NB4 (cell line): ENCODE data around the gene SART3.

Experiments used
- DNase-seq: peaks from one replicate; pipeline ENCODE4 v3.0.0; 2010; ENCODE audit warnings: low read depth
- H3K4me3 ChIP-seq: one replicate; pipeline ENCODE4 v1.5.1; 2011; ENCODE audit warnings: mild to moderate bottlenecking, low read depth, low read length, moderate library complexity
- MYC ChIP-seq: IDR thresholded peaks from 2 replicates; pipeline ENCODE4 v1.6.1; 2011; ENCODE audit warnings: low read depth, low read length
- POLR2A ChIP-seq: IDR thresholded peaks from 2 replicates; pipeline ENCODE4 v1.6.1; 2011; ENCODE audit warnings: mild to moderate bottlenecking; ENCODE audit not compliant: insufficient read length; ENCODE audit errors: extremely low read depth
- TF ChIP-seq, protein P1 (sequence below): IDR thresholded peaks from one replicate; pipeline ENCODE4 v1.5.1; 2012; ENCODE audit warnings: low read depth, low read length
- TF ChIP-seq, protein P2 (sequence below): IDR thresholded peaks from 2 replicates; pipeline ENCODE4 v1.6.1; 2011; ENCODE audit warnings: low read depth, low read length

Gene SART3, protein sequence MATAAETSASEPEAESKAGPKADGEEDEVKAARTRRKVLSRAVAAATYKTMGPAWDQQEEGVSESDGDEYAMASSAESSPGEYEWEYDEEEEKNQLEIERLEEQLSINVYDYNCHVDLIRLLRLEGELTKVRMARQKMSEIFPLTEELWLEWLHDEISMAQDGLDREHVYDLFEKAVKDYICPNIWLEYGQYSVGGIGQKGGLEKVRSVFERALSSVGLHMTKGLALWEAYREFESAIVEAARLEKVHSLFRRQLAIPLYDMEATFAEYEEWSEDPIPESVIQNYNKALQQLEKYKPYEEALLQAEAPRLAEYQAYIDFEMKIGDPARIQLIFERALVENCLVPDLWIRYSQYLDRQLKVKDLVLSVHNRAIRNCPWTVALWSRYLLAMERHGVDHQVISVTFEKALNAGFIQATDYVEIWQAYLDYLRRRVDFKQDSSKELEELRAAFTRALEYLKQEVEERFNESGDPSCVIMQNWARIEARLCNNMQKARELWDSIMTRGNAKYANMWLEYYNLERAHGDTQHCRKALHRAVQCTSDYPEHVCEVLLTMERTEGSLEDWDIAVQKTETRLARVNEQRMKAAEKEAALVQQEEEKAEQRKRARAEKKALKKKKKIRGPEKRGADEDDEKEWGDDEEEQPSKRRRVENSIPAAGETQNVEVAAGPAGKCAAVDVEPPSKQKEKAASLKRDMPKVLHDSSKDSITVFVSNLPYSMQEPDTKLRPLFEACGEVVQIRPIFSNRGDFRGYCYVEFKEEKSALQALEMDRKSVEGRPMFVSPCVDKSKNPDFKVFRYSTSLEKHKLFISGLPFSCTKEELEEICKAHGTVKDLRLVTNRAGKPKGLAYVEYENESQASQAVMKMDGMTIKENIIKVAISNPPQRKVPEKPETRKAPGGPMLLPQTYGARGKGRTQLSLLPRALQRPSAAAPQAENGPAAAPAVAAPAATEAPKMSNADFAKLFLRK

GRCh38 chr12:108560752-108561719 is at the start of gene SART3:
Gene SART3, minus strand, starts transcription at chr12:108561173. Its CDS starts 19 bp downstream, at chr12:108561154.
- H3K4me3 ChIP-seq, result peak within 1 kb of the TSS; percentile 98
- DNase-seq, result peak; percentile 95
- TF ChIP-seq POLR2A (peak; percentile 66), MYC (peak; percentile 65)
- TF ChIP-seq, protein P1, sequence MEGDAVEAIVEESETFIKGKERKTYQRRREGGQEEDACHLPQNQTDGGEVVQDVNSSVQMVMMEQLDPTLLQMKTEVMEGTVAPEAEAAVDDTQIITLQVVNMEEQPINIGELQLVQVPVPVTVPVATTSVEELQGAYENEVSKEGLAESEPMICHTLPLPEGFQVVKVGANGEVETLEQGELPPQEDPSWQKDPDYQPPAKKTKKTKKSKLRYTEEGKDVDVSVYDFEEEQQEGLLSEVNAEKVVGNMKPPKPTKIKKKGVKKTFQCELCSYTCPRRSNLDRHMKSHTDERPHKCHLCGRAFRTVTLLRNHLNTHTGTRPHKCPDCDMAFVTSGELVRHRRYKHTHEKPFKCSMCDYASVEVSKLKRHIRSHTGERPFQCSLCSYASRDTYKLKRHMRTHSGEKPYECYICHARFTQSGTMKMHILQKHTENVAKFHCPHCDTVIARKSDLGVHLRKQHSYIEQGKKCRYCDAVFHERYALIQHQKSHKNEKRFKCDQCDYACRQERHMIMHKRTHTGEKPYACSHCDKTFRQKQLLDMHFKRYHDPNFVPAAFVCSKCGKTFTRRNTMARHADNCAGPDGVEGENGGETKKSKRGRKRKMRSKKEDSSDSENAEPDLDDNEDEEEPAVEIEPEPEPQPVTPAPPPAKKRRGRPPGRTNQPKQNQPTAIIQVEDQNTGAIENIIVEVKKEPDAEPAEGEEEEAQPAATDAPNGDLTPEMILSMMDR, result no peak
- TF ChIP-seq, protein P2, sequence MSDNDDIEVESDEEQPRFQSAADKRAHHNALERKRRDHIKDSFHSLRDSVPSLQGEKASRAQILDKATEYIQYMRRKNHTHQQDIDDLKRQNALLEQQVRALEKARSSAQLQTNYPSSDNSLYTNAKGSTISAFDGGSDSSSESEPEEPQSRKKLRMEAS, result peak; percentile 68

DNA sequence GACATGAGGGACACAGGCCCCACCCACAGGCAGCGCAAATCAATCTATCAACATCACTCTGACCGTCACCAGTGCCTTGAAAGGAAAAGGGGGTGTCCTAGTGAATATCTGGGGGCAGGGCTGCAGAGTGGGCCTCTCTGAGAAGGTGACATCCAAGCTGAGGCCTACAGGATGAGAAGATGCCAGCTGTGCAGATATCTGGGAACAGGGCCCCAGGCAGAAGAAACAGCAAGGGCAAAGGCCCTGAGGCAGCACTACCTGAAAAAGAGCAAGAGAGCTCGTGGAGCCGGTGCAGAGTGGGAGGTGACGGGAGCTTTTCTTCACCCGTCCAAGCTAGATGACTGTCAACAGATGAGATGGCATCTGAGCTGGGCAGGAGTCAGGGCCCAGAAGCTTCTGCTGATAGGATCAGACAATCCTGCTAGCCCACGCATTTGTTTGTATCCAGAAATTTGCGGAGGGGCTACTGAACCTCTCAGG is 49.4 kb upstream of the SART3 start:
- DNase-seq, result no peak
- TF ChIP-seq, protein P1, result no peak
- TF ChIP-seq, protein P2, result no peak
- TF ChIP-seq POLR2A, result no peak
- no peak for TF ChIP-seq MYC
- no peak overlapping the region for H3K4me3 ChIP-seq

GRCh38 chr12:108609537-108610335 is 48.8 kb upstream of the SART3 start:
- TF ChIP-seq, protein P1, result no peak
- TF ChIP-seq, protein P2, result no peak
- TF ChIP-seq POLR2A, result no peak
- no peak for TF ChIP-seq MYC
- DNase-seq, result peak; percentile 56
- H3K4me3 ChIP-seq, result no peak overlapping the region

DNA sequence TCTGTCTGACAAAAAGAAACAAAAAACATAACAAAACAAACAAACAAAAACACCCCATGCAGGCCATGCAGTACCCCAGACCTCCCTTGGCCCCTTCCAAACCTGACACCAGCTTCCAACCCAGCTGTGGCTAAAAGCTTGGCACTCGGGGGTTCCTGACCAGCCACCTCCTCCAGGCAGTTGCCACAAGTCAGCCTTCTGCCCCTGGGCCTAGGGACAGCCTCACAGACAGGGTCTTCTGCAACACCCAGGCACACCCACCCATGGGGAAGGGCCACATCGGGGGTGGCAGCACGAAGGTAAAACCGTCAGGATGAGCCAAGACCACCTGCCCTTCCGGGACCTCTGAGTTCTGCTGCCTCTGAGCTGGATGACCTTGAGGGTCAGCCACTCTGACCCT is 47.6 kb upstream of the SART3 start:
- no peak for DNase-seq
- TF ChIP-seq MYC (no peak), POLR2A (no peak)
- TF ChIP-seq, protein P2, result no peak
- TF ChIP-seq, protein P1, result no peak
- no peak overlapping the region for H3K4me3 ChIP-seq
